Panc1 (cell line): Measurements from ENCODE around the gene PYGO2. TPM values are rescaled to one million over a fixed set of nuclear protein-coding genes. Genes with fewer than 3 reads are reported as not detected.

Experiments used
- ATAC-seq: fragments of 200-7000 bp; cut with Tn5 transposase; 2 replicates; pipeline ENCODE4 v1.9.1; 2020; ENCODE audit warnings: mild to moderate bottlenecking, moderate library complexity
- BruUV-seq: library from RNA; stranded (reverse); fragments of 400-500 nt; replicated peaks from 2 replicates; lab custom pipeline; 2021; lab: Mats Ljungman, UMichigan
- CTCF ChIA-PET: fragments of 300-600 bp; sonication (Branson Sonifier 250); formaldehyde crosslinking; loops from one replicate; lab custom pipeline; 2022; ENCODE audit warnings: antibody characterized with exemption; lab: Charles Lee
- POLR2A ChIA-PET: fragments of 300-600 bp; sonication (Branson Sonifier 250); formaldehyde crosslinking; loops from one replicate; lab custom pipeline; 2022; ENCODE audit warnings: antibody characterized with exemption; lab: Charles Lee
- DNase-seq: peaks from one replicate; pipeline ENCODE4 v3.0.0-alpha.2; 2010; ENCODE audit warnings: low read depth, low spot score
- H3K27ac ChIP-seq: 2 replicates; pipeline ENCODE4 v1.5.1; 2011; ENCODE audit warnings: mild to moderate bottlenecking, low read length, inconsistent platforms
- H3K27me3 ChIP-seq: fragments of 200-500 bp; sonication (Bioruptor generic); 2 replicates; pipeline ENCODE4 v1.6.0; 2014; ENCODE audit warnings: low read length, inconsistent platforms; ENCODE audit not compliant: control insufficient read depth, insufficient read depth
- H3K36me3 ChIP-seq: fragments of 200-500 bp; sonication (Bioruptor generic); 2 replicates; pipeline ENCODE4 v1.5.1; 2014; ENCODE audit warnings: inconsistent platforms, mild to moderate bottlenecking, low read length, moderate library complexity; ENCODE audit not compliant: control insufficient read depth, insufficient read depth
- H3K4me1 ChIP-seq: 2 replicates; pipeline ENCODE4 v1.5.1; 2011; ENCODE audit warnings: inconsistent platforms, mild to moderate bottlenecking, low read length, moderate library complexity; ENCODE audit not compliant: control insufficient read depth, insufficient read depth
- H3K4me3 ChIP-seq, 2 experiments: 2 replicates each; pipeline ENCODE4 v1.5.1; 2011 to 2012; ENCODE audit warnings: low read depth in 2 of 2, low read length in 2 of 2, mild to moderate bottlenecking in 2 of 2, inconsistent platforms in 1 of 2, moderate library complexity in 1 of 2
- H3K9me3 ChIP-seq: fragments of 200-500 bp; sonication (Bioruptor generic); 2 replicates; pipeline ENCODE4 v1.5.1; 2014; ENCODE audit warnings: low read depth, mild to moderate bottlenecking, inconsistent platforms, low read length, moderate library complexity; ENCODE audit not compliant: control insufficient read depth, insufficient read depth
- CTCF ChIP-seq: fragments of 450-650 bp; IDR thresholded peaks from 2 replicates; pipeline ENCODE4 v1.5.1; 2017; ENCODE audit warnings: mild to moderate bottlenecking
- POLR2AphosphoS5 ChIP-seq: IDR thresholded peaks from 2 replicates; pipeline ENCODE4 v1.6.1; 2012; ENCODE audit warnings: mild to moderate bottlenecking, low read depth, low read length, moderate library complexity
- REST ChIP-seq, 2 experiments: IDR thresholded peaks; 2 replicates each; pipeline ENCODE4 v1.6.1; 2011 to 2012; ENCODE audit warnings: low read depth in 2 of 2, control low read depth in 1 of 2, low read length in 1 of 2, mild to moderate bottlenecking in 1 of 2, moderate library complexity in 1 of 2; ENCODE audit not compliant: insufficient read depth in 1 of 2
- SIN3A ChIP-seq: IDR thresholded peaks from 2 replicates; pipeline ENCODE4 v1.6.1; 2012; ENCODE audit warnings: low read depth, mild to moderate bottlenecking, low read length, moderate library complexity, borderline replicate concordance; ENCODE audit not compliant: insufficient read depth
- TCF7L2 ChIP-seq: IDR thresholded peaks from 2 replicates; pipeline ENCODE4 v1.6.1; 2011; ENCODE audit warnings: mild to moderate bottlenecking, low read depth, low read length, inconsistent platforms
- in situ Hi-C: cut with HindIII; loops from 2 replicates; pipeline ENCODE4 v1.10.0; 2016; ENCODE audit warnings: low sequenced_read_pairs, low pct_unique_long_range_greater_than_20kb
- intact Hi-C: fragments of 100-400 bp; cut with micrococcal nuclease; formaldehyde crosslinking; loops from one replicate; pipeline ENCODE4 v1.10.0; 2022; ENCODE audit not compliant: unreplicated experiment
- total RNA-seq: library from RNA; stranded (reverse); gene quantifications from one replicate; pipeline ENCODE4 v1.2.1, GENCODE V29; 2021; ENCODE audit not compliant: unreplicated experiment

PYGO2 gene
- total RNA-seq, 1 experiment from 2014 or later, result 41.1 TPM

- Histone ChIP-seq H3K4me1 (peaks cover 51% of the 10 kb centered on the region), H3K9me3 (no peaks in the 10 kb centered on the region), H3K27ac (peak overlapping the region; percentile 98), H3K27me3 (no peaks in the 10 kb centered on the region), H3K36me3 (no peaks in the 10 kb centered on the region; the same call in none of the 2 replicates), H3K4me3 (peak overlapping the region; percentile 77 to 88)
- ATAC-seq (no peak), DNase-seq (no peak)
- TF ChIP-seq SIN3A, result no peak
- TF ChIP-seq REST (IDR thresholded peaks at IDR 0.05; ENCODE audit: insufficient read depth in 1 of 2, low read depth in 2 of 2, low read length in 1 of 2), result no peak
- TF ChIP-seq CTCF, result no peak
- no peak for TF ChIP-seq TCF7L2
- no peak for TF ChIP-seq POLR2AphosphoS5
- in situ Hi-C loops, result no loop called here
- ChIA-PET CTCF (interaction anchor here (0.6 kb wide), 1 partner anchor 30 kb away, joined by 3 read pairs; the partner anchor contains the start of gene ZBTB7B), POLR2A (interaction anchor here (0.8 kb wide), 1 partner anchor 9 kb away, joined by 4 read pairs; no protein-coding TSS in a partner anchor)
- intact Hi-C loops, result no loop called here
- BruUV-seq, result no TSS peak
Observed at GRCh38 chr1:154972213-154972516, 10.6 kb upstream of the PYGO2 start.

GRCh38 chr1:154971341-154971998 lies 9.9 kb upstream of the PYGO2 start:
- Histone ChIP-seq H3K36me3 (peaks cover 4% of the 10 kb centered on the region), H3K4me1 (peaks cover 47% of the 10 kb centered on the region), H3K27ac (peak overlapping the region; percentile 98), H3K27me3 (no peaks in the 10 kb centered on the region), H3K4me3 (peak overlapping the region; percentile 77 to 88), H3K9me3 (no peaks in the 10 kb centered on the region)
- DNase-seq (no peak), ATAC-seq (no peak)
- in situ Hi-C loops, result no loop called here
- POLR2A ChIA-PET, result interaction anchor here (1.1 kb wide), 1 partner anchor 44 kb away, joined by 3 read pairs; no protein-coding TSS in a partner anchor
- BruUV-seq, result no TSS peak
- intact Hi-C loops, result no loop called here
- TF ChIP-seq TCF7L2, result no peak
- no peak for TF ChIP-seq REST (IDR thresholded peaks at IDR 0.05; ENCODE audit: insufficient read depth in 1 of 2, low read depth in 2 of 2, low read length in 1 of 2)
- no peak for TF ChIP-seq SIN3A
- TF ChIP-seq CTCF, result no peak
- no peak for TF ChIP-seq POLR2AphosphoS5
- CTCF ChIA-PET, result interaction anchor here (0.6 to 0.7 kb wide), 2 partner anchors 24 to 31 kb away, joined by 3 read pairs; partner anchors contain the start of gene ZBTB7B
